B cell (primary cell): ENCODE results near the gene PRSS50.

ENCODE experiments used
- EZH2 ChIP-seq: IDR thresholded peaks from 2 replicates; pipeline ENCODE4 v1.6.1; 2012; ENCODE audit warnings: borderline replicate concordance, low read depth, mild to moderate bottlenecking, moderate library complexity, low read length; ENCODE audit not compliant: insufficient read depth, poor library complexity, severe bottlenecking
- TF ChIP-seq, protein P1 (sequence below): fragments of 200-600 bp; IDR thresholded peaks from one replicate; pipeline ENCODE4 v1.8.0; 2022; ENCODE audit warnings: antibody characterized with exemption, mild to moderate bottlenecking

DNA sequence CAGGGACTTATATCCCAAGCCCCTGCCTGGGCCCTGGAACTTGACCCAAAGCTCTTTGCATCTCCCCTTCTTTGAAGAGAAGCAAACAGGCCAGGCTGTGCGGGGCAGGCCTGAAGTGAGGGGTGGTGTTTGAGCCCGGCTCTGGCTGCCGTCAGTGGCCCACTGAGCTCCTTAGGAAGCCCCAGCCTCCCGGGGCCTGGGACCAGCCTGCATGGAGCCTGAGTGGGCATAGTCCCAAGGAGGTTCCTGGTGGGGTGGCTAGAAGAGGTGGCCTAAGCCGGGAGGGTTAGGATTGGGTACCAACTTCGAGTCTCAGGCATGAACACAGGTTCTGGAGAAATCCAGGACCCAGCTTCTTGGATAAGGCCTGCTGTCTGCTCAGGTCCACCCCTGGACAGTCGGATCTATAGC, 10.1 kb downstream of the PRSS50 start:
- TF ChIP-seq, protein P1, sequence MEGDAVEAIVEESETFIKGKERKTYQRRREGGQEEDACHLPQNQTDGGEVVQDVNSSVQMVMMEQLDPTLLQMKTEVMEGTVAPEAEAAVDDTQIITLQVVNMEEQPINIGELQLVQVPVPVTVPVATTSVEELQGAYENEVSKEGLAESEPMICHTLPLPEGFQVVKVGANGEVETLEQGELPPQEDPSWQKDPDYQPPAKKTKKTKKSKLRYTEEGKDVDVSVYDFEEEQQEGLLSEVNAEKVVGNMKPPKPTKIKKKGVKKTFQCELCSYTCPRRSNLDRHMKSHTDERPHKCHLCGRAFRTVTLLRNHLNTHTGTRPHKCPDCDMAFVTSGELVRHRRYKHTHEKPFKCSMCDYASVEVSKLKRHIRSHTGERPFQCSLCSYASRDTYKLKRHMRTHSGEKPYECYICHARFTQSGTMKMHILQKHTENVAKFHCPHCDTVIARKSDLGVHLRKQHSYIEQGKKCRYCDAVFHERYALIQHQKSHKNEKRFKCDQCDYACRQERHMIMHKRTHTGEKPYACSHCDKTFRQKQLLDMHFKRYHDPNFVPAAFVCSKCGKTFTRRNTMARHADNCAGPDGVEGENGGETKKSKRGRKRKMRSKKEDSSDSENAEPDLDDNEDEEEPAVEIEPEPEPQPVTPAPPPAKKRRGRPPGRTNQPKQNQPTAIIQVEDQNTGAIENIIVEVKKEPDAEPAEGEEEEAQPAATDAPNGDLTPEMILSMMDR: no peak
- TF ChIP-seq EZH2: no peak
